GM19452 (cell line): Measurements from ENCODE around the gene FKBP4.

ENCODE experiments used
- ATAC-seq: cut with Tn5 transposase; IDR thresholded peaks from one replicate; pipeline ENCODE4 v1.9.1; 2021; ENCODE audit not compliant: unreplicated experiment

FKBP4 gene

GRCh38 chr12:2812290-2813213 is 17.8 kb downstream of the FKBP4 start, which contains the start of gene ITFG2:
ITFG2 (plus strand) TSS chr12:2812668; CDS start chr12:2812761, 93 bp downstream.
- ATAC-seq: peak; percentile 96

- no peak for ATAC-seq
These were observed 18.7 kb downstream of the FKBP4 start for GRCh38 chr12:2813214-2814185.

- no peak for ATAC-seq
These were observed 25.0 kb downstream of the FKBP4 start for GRCh38 chr12:2819810-2820209.

GRCh38 chr12:2820432-2820831 is 25.7 kb downstream of the FKBP4 start:
- no peak for ATAC-seq

DNA sequence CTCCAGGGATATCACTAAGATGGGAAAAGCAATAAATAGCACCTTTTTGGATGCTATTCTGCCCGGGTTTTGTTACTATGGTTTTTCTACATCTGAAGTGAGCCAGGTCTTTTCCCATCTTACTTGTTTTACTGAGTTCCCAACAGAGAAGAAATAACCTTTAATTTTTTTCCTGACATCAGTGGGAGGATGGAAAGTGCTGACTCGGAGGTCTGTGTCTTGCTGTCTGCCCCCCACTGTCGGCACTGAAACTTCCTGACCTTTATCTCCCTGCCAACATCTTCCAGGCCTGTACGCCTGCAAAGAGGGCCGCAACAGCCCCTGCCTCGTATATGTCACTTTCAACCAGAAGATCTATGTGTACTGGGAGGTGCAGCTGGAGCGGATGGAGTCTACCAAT is 28.7 kb downstream of the FKBP4 start:
- ATAC-seq: no peak

DNA sequence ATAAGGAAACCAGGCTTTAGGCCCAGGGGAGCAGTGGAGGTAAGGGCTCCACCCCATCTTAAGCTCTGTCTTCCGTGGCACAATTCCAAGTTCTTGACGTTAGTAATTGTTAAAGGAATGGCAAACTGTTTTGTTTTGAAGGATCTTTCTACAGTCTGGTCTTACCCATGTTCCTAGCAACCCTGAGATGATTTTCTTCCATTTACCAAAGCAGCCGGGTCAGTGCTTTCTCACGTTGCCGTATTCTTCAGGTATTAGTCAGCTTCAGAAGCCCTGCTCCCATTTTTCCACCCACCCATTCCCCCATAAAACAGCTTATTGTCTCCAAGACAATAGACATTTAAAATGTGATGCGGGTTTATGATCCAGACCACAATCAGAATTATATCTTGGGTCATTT is 29.8 kb downstream of the FKBP4 start:
- no peak for ATAC-seq

GRCh38 chr12:2825132-2825531 is 30.4 kb downstream of the FKBP4 start:
- ATAC-seq: no peak

GRCh38 chr12:2826036-2826435 is 31.3 kb downstream of the FKBP4 start:
- no peak for ATAC-seq

DNA sequence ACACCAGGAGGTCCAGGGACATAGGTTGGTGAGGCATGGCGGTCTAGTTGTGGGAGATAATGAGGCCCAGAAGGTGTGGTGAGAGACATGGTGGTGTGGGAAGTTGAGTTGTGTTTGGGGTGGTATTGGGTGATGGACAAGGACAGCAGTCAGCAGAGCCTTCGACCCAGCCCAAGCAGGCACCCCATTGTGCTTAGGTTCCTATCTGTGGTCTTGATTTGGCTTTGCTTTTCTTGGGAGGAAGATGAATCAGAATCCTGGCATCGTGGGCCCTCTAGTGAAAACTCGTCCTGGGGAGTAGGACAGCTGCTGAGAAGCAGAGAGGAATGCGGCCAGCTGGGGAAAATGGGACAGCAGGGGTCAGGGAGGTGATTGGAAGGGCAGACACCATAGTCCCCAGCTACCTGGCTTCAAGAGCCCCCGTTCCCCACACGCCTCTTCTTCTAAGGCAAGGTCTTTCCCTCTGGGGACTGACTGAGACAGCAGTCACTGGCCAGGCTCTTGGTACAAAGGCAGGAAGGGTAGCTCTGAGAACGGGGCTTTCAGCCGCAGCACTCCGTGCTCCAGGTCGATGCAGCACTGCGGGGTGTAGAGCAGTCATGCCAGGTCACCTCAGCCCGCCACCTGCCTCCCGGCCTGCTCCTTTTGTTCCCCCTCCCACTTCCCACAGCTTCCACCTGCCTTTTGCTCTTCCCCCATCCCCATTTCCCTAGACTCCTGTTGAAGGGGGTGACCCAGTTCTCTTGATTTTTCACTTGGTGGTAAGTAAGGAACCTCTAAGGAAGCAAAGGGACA is 32.1 kb downstream of the FKBP4 start:
- ATAC-seq: no peak

- no peak for ATAC-seq
These were observed 34.5 kb downstream of the FKBP4 start for GRCh38 chr12:2829275-2829674.

DNA sequence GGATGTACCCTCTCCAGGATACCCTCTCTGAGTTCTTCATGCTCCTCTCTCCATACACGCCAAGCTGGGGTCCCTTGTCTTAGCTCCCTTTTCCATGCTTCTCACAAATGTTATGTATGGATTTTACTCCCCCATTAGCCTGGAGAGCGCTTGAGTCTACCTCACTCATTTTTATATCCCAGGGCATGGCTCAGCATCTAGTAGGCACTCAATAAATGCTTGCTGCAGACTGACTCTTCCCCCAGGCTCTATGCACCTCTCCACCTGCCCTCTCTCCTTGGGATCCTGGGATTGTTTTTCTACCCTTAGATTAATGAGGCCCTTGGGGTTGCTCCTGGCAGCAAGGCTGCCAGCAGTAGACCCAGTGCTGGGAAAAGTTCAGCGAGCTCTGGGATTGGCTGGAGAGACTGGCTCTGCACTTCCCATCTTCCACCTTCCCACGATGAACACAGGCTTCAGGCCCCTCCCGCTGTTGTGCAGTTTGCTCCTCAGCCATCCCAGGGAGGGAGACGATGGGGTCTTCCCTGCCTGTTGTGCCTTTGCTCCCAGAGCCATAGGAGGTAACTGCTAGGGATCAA is 37.9 kb downstream of the FKBP4 start:
- ATAC-seq: no peak

DNA sequence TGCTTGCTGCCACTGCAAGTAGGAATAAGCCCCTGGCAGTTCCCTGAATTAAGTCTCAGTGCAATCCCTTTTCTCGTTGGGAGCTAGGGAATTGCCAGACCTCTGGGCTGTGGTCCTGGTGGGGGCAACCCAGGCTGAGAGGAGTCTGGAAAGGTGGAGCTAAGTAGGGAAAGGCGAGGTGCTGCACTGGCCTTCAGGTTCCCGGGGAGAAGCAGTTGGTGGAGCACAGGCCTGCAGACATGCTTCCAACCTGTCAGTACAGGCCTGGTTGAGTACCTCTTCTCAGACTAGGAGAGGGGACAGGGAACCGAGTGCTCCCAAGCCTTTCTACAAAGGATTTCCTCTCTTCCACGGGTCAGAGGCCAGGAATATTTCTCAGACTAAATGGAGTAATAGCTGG is 38.6 kb downstream of the FKBP4 start:
- no peak for ATAC-seq

- no peak for ATAC-seq
These were observed 39.0 kb downstream of the FKBP4 start for GRCh38 chr12:2833810-2834209.

DNA sequence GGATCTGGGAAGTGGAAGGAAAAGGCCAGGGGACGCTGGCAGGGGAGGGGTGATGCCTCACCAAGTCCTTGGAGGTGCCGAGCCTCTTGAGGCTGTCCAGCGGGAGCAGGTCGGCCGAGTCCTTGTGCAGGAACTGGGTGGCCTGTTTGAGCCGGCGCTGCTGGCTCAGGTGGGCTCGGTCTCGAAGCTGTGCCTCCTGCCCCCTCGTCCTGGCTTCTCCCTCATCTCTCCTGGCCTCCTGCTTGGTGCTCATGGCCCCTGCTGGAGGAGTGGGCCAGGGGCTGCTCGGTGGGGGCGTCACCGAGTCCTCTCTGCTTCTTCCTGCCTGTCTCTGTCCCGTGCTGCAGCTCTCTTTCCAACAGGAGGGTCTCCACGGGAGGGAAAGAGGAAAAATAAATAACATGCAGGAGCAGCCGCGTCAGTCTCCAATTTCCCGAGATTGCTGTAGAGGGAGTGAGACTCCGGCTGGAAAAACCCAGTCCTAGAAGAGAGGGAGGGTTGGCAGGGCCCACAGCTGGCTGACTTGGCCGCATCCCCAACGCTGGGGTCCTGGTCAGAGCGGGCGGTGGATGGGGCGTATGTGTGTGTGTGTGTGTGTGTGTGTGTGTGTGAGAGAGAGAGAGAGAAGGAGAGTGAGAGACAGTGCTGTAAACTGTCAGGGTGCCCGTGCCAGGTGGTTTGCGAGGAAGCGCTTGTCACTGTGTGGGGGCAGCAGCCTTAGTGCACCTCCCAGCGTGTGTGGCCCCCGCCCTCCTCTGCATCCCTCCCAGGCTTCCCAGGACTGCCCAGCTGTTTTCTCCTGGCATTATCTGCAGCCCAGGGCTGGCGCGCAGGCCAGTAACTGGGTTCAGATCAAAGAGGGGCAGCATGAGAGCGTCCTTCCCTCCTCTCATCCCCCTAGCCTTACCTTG is 40.1 kb downstream of the FKBP4 start, which contains the start of gene NRIP2:
Gene NRIP2, minus strand, starts transcription at position 455 of the 911 bp plus-strand sequence. Its CDS starts 52 bp downstream, at position 403.
- no peak for ATAC-seq

GRCh38 chr12:2835691-2836403 is 41.1 kb downstream of the FKBP4 start:
- ATAC-seq: no peak

GRCh38 chr12:2836574-2836973 is 41.8 kb downstream of the FKBP4 start:
- no peak for ATAC-seq

DNA sequence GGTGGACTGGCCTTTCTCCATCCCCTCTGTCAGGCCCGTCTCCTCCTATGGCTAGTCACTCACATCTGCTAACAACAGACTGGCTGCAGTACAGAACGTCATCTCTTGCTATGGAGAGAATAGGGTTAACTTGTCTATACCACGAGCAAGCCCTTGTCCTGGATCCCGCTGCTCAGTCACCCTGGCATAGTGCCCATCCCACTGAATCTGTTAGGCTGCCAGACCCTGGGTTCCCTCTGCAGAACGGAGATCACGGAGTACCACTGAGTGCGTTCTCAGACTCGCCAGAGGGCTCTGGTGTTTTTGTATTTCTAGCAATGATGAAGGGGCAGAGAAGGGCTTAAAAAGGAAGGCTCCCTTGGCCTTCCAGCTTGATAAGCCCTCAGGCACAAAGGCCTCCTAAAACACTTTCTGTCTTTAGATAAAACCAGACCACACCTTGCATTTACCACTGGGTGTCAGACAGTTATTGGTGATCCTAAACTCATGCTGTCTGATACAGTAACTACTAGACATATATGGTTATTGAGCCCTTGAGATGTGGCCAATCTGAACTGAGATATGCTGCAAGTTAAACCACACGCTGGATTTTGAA is 46.4 kb downstream of the FKBP4 start:
- no peak for ATAC-seq

DNA sequence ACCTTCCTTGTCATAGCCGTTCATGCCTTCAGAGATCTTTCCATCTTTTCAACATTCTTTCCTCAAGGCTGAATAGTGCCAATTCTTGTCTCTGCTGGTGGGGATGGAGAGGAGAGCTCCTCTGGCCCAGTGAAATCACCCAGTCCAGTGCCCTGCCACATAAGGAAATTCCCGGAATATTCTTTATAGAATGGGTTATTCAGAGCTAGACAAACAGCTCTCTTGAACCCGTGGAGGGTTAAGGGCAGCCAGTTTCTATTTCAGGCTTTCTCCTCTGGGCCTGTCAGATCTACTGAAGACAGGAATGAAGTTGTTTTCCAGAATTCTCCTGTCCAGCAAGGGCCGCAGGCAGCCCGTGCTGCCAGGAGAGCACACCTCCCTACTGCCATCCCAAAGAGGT is 48.2 kb downstream of the FKBP4 start:
- no peak for ATAC-seq
